WTC11 (cell line): ENCODE data around the gene RHBDL1. TPM values are rescaled to one million over a fixed set of nuclear protein-coding genes. Genes with fewer than 3 reads are reported as not detected.

Experiments
- ATAC-seq: fragments of 200-7000 bp; cut with Tn5 transposase; 2 replicates; pipeline ENCODE4 v1.10.0; 2021; ENCODE audit warnings: mild to moderate bottlenecking, moderate library complexity
- CTCF ChIA-PET: fragments of 300-600 bp; sonication (Branson Sonifier 250); formaldehyde crosslinking; loops from one replicate; lab custom pipeline; 2021; ENCODE audit warnings: antibody characterized with exemption; lab: Charles Lee
- POLR2A ChIA-PET: fragments of 350-600 bp; sonication (Branson Sonifier 250); formaldehyde crosslinking; loops from one replicate; lab custom pipeline; 2021; ENCODE audit warnings: antibody characterized with exemption; lab: Charles Lee
- DNase-seq: peaks from one replicate; pipeline ENCODE4 v3.0.0; 2021; ENCODE audit warnings: low spot score
- H3K27ac Mint-ChIP-seq: 2 replicates; pipeline ENCODE4 v1.8.0; 2021; ENCODE audit warnings: mixed read lengths
- H3K27me3 Mint-ChIP-seq: 2 replicates; pipeline ENCODE4 v1.8.0; 2021; ENCODE audit warnings: low read depth, mild to moderate bottlenecking, moderate library complexity, mixed read lengths
- H3K36me3 Mint-ChIP-seq: 2 replicates; pipeline ENCODE4 v1.8.0; 2021; ENCODE audit warnings: mixed read lengths
- H3K4me1 Mint-ChIP-seq: 2 replicates; pipeline ENCODE4 v1.8.0; 2022; ENCODE audit warnings: mixed read lengths
- H3K4me3 Mint-ChIP-seq: 2 replicates; pipeline ENCODE4 v1.8.0; 2021; ENCODE audit warnings: mild to moderate bottlenecking, moderate library complexity, mixed read lengths
- H3K9me3 Mint-ChIP-seq: 2 replicates; pipeline ENCODE4 v1.8.0; 2021; ENCODE audit warnings: mixed read lengths
- FOXJ3 ChIP-seq: sonication (generic); formaldehyde crosslinking; IDR thresholded peaks from 2 replicates; pipeline ENCODE4 v1.9.0; 2021; ENCODE audit warnings: missing genetic modification reagents, mild to moderate bottlenecking, borderline replicate concordance
- HMGA2 ChIP-seq: fragments of 250-450 bp; sonication (Bioruptor Pico); IDR thresholded peaks from 2 replicates; pipeline ENCODE4 v1.4.0; 2021; ENCODE audit warnings: mild to moderate bottlenecking, moderate library complexity
- IRF2 ChIP-seq: sonication (generic); formaldehyde crosslinking; IDR thresholded peaks from 2 replicates; pipeline ENCODE4 v1.8.0; 2022; ENCODE audit warnings: low read depth, missing genetic modification reagents, borderline replicate concordance
- ZNF263 ChIP-seq: sonication (generic); formaldehyde crosslinking; IDR thresholded peaks from 2 replicates; pipeline ENCODE4 v1.8.1; 2022; ENCODE audit warnings: low read depth, mild to moderate bottlenecking, moderate library complexity, missing genetic modification reagents
- total RNA-seq: library from RNA; stranded (reverse); gene quantifications from 3 replicates; pipeline ENCODE4 v1.2.3, GENCODE V29; 2021
- TF ChIP-seq, protein P1 (sequence below): sonication (generic); formaldehyde crosslinking; IDR thresholded peaks from 2 replicates; pipeline ENCODE4 v1.8.1; 2023; ENCODE audit warnings: mild to moderate bottlenecking, missing genetic modification reagents, borderline replicate concordance
- TF ChIP-seq, protein P2 (sequence below): sonication (generic); formaldehyde crosslinking; conservative IDR thresholded peaks from 2 replicates; pipeline ENCODE4 v1.8.1; 2023; ENCODE audit warnings: mild to moderate bottlenecking, low read depth, missing genetic modification reagents, moderate library complexity
- TF ChIP-seq, protein P3 (sequence below): sonication (generic); formaldehyde crosslinking; IDR thresholded peaks from 2 replicates; pipeline ENCODE4 v1.8.1; 2022; ENCODE audit warnings: low read depth, mild to moderate bottlenecking, moderate library complexity, missing genetic modification reagents, borderline replicate concordance
- TF ChIP-seq, protein P4 (sequence below): sonication (generic); formaldehyde crosslinking; IDR thresholded peaks from 2 replicates; pipeline ENCODE4 v1.8.0; 2022; ENCODE audit warnings: mild to moderate bottlenecking, missing genetic modification reagents
- TF ChIP-seq, protein P5 (sequence below): fragments of 250-450 bp; sonication (Bioruptor Pico); IDR thresholded peaks from 2 replicates; pipeline ENCODE4 v1.9.0; 2021; ENCODE audit warnings: mild to moderate bottlenecking
- TF ChIP-seq, protein P6 (sequence below): sonication (generic); formaldehyde crosslinking; IDR thresholded peaks from 2 replicates; pipeline ENCODE4 v1.8.0; 2023; ENCODE audit warnings: missing genetic modification reagents, mild to moderate bottlenecking, borderline replicate concordance

Gene RHBDL1
- total RNA-seq, 1 experiment from 2014 or later = 8.2 TPM

DNA sequence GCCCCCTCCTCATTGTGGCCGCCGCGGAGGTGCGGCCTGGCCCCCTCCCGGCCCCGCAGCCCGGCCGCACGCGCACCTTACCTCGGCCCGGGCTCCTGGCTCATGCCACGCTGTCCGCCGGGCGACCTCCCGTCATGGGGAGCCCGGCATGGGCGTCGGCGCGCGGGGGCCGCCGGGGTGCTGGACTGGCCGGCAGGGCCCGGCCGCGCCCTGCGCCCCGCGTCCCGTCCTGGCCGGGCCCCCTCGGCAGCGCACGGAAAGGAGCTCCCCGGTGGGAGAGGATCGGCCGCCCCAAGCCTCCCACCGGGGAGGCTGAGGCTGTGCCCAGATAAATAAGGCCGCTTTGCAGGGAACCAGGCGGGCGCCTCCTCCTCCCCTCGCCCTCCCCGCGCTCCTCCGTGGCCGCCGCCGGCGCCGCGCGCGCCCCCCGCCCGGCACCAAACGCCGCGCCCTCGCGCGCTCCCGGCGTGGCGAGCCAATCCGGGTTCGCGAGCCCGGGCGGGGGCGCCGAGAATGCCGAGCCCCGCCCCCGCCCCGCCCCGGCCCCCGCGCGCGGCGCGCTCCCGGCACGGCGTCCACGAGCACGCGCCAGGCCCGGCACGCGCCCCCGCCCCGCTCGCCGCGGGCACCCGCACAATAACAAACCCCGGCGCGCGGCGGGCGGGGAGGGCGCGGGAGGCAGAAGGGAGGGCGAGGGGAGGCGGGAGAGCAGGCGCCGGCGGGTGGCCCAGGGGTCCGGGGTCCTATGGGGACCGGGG, 30.1 kb downstream of the RHBDL1 start, which contains the start of gene FBXL16:
FBXL16 (minus strand) TSS at position 371 of the 758 bp plus-strand sequence. CDS start 8,396 bp downstream, outside the sequence.
- no peak for TF ChIP-seq HMGA2 (CRISPR knock-in tag)
- TF ChIP-seq, protein P1, sequence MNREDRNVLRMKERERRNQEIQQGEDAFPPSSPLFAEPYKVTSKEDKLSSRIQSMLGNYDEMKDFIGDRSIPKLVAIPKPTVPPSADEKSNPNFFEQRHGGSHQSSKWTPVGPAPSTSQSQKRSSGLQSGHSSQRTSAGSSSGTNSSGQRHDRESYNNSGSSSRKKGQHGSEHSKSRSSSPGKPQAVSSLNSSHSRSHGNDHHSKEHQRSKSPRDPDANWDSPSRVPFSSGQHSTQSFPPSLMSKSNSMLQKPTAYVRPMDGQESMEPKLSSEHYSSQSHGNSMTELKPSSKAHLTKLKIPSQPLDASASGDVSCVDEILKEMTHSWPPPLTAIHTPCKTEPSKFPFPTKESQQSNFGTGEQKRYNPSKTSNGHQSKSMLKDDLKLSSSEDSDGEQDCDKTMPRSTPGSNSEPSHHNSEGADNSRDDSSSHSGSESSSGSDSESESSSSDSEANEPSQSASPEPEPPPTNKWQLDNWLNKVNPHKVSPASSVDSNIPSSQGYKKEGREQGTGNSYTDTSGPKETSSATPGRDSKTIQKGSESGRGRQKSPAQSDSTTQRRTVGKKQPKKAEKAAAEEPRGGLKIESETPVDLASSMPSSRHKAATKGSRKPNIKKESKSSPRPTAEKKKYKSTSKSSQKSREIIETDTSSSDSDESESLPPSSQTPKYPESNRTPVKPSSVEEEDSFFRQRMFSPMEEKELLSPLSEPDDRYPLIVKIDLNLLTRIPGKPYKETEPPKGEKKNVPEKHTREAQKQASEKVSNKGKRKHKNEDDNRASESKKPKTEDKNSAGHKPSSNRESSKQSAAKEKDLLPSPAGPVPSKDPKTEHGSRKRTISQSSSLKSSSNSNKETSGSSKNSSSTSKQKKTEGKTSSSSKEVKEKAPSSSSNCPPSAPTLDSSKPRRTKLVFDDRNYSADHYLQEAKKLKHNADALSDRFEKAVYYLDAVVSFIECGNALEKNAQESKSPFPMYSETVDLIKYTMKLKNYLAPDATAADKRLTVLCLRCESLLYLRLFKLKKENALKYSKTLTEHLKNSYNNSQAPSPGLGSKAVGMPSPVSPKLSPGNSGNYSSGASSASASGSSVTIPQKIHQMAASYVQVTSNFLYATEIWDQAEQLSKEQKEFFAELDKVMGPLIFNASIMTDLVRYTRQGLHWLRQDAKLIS (CRISPR knock-in tag) = no peak
- no peak for TF ChIP-seq IRF2 (CRISPR knock-in tag)
- TF ChIP-seq, protein P2, sequence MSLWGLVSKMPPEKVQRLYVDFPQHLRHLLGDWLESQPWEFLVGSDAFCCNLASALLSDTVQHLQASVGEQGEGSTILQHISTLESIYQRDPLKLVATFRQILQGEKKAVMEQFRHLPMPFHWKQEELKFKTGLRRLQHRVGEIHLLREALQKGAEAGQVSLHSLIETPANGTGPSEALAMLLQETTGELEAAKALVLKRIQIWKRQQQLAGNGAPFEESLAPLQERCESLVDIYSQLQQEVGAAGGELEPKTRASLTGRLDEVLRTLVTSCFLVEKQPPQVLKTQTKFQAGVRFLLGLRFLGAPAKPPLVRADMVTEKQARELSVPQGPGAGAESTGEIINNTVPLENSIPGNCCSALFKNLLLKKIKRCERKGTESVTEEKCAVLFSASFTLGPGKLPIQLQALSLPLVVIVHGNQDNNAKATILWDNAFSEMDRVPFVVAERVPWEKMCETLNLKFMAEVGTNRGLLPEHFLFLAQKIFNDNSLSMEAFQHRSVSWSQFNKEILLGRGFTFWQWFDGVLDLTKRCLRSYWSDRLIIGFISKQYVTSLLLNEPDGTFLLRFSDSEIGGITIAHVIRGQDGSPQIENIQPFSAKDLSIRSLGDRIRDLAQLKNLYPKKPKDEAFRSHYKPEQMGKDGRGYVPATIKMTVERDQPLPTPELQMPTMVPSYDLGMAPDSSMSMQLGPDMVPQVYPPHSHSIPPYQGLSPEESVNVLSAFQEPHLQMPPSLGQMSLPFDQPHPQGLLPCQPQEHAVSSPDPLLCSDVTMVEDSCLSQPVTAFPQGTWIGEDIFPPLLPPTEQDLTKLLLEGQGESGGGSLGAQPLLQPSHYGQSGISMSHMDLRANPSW = no peak
- TF ChIP-seq ZNF263 = 0 out of 2 replicates have a peak, but pooled peaks have one; percentile 38
- no peak within 1 kb of the TSS for H3K27ac Mint-ChIP-seq
- no peaks in the 10 kb centered on the region for H3K9me3 Mint-ChIP-seq
- H3K4me1 Mint-ChIP-seq = no peaks in the 10 kb centered on the region
- ChIA-PET CTCF (interaction anchor here (1.3 to 4.5 kb wide), 4 partner anchors 10 to 80 kb away, joined by 5 to 25 read pairs (median 6); partner anchors contain the start of gene METRN), POLR2A (interaction anchor here (0.6 to 1.0 kb wide), 2 partner anchors 10 to 11 kb away, joined by 3 read pairs; no protein-coding TSS in a partner anchor)
- H3K27me3 Mint-ChIP-seq = peaks cover 79% of the 10 kb centered on the region
- ATAC-seq = peak; percentile 11
- H3K36me3 Mint-ChIP-seq = no peaks in the 10 kb centered on the region
- no peak for DNase-seq
- H3K4me3 Mint-ChIP-seq = peak within 1 kb of the TSS; percentile 72

DNA sequence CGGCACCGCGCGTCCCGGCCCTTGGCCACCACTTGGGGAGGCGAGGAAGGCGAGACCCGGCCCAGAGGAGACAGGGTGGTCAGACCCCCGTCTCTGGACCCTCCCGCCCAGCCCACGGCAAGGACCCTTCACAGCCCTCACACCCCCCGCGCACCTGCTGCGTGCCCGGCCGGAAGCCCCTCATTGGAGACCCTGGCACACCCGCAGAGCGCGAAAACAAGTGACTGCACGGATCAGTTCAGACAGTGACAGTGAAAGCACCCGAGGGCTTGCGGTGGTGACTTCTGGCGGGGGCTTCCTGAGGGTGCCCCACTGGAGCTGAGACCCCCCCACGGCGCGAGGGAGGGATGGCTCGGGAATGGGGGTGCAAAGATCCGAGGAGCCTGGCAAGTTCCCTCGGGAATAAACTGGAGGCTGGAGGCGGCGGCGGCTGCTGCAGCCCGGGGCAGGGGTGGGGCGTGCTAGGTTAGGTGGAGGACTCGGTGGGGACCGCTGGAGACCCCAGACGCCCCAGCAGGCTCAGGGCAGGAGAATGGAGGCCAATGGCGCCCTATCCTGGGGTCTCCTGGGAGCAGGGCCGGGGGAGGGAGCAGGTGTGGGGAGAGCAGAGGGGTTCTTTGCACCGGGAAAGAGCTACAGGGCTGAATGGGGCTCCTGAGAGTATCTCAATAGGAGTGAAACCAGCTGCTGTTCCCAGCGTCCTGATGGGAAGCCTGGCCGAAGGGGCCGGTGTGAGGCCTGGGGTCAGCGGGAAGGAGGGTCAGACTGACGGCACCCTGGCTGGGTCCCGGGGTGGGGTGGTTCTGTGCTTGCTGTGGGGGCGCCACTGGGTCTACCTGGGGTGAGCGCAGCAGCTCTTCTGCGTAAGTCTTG, 31.0 kb downstream of the RHBDL1 start:
- ATAC-seq = peak; percentile 13
- Mint-ChIP-seq H3K4me3 (peak overlapping the region; percentile 72), H3K36me3 (no peaks in the 10 kb centered on the region), H3K9me3 (no peaks in the 10 kb centered on the region), H3K27ac (no peak overlapping the region), H3K4me1 (no peaks in the 10 kb centered on the region), H3K27me3 (peaks cover 74% of the 10 kb centered on the region)
- CTCF ChIA-PET = interaction anchor here (0.8 to 3.4 kb wide), 11 partner anchors 9 to 351 kb away, joined by 3 to 23 read pairs (median 7); partner anchors contain the start of genes ANTKMT, CCDC78, CHTF18 and CIAO3
- POLR2A ChIA-PET = interaction anchor here (0.5 to 1.1 kb wide), 4 partner anchors 10 to 540 kb away, joined by 3 read pairs; no protein-coding TSS in a partner anchor
- DNase-seq = no peak
- TF ChIP-seq, protein P3, sequence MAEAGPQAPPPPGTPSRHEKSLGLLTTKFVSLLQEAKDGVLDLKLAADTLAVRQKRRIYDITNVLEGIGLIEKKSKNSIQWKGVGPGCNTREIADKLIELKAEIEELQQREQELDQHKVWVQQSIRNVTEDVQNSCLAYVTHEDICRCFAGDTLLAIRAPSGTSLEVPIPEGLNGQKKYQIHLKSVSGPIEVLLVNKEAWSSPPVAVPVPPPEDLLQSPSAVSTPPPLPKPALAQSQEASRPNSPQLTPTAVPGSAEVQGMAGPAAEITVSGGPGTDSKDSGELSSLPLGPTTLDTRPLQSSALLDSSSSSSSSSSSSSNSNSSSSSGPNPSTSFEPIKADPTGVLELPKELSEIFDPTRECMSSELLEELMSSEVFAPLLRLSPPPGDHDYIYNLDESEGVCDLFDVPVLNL = no peak
- no peak for TF ChIP-seq FOXJ3 (CRISPR knock-in tag)
- TF ChIP-seq ZNF263 = no peak; the same call in 1 of the 2 replicates
- TF ChIP-seq, protein P4, sequence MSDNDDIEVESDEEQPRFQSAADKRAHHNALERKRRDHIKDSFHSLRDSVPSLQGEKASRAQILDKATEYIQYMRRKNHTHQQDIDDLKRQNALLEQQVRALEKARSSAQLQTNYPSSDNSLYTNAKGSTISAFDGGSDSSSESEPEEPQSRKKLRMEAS (CRISPR knock-in tag) = 0 out of 2 replicates have a peak, but pooled peaks have one; percentile 26
- TF ChIP-seq, protein P5, sequence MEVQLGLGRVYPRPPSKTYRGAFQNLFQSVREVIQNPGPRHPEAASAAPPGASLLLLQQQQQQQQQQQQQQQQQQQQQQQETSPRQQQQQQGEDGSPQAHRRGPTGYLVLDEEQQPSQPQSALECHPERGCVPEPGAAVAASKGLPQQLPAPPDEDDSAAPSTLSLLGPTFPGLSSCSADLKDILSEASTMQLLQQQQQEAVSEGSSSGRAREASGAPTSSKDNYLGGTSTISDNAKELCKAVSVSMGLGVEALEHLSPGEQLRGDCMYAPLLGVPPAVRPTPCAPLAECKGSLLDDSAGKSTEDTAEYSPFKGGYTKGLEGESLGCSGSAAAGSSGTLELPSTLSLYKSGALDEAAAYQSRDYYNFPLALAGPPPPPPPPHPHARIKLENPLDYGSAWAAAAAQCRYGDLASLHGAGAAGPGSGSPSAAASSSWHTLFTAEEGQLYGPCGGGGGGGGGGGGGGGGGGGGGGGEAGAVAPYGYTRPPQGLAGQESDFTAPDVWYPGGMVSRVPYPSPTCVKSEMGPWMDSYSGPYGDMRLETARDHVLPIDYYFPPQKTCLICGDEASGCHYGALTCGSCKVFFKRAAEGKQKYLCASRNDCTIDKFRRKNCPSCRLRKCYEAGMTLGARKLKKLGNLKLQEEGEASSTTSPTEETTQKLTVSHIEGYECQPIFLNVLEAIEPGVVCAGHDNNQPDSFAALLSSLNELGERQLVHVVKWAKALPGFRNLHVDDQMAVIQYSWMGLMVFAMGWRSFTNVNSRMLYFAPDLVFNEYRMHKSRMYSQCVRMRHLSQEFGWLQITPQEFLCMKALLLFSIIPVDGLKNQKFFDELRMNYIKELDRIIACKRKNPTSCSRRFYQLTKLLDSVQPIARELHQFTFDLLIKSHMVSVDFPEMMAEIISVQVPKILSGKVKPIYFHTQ (CRISPR knock-in tag) = no peak
- TF ChIP-seq, protein P6, sequence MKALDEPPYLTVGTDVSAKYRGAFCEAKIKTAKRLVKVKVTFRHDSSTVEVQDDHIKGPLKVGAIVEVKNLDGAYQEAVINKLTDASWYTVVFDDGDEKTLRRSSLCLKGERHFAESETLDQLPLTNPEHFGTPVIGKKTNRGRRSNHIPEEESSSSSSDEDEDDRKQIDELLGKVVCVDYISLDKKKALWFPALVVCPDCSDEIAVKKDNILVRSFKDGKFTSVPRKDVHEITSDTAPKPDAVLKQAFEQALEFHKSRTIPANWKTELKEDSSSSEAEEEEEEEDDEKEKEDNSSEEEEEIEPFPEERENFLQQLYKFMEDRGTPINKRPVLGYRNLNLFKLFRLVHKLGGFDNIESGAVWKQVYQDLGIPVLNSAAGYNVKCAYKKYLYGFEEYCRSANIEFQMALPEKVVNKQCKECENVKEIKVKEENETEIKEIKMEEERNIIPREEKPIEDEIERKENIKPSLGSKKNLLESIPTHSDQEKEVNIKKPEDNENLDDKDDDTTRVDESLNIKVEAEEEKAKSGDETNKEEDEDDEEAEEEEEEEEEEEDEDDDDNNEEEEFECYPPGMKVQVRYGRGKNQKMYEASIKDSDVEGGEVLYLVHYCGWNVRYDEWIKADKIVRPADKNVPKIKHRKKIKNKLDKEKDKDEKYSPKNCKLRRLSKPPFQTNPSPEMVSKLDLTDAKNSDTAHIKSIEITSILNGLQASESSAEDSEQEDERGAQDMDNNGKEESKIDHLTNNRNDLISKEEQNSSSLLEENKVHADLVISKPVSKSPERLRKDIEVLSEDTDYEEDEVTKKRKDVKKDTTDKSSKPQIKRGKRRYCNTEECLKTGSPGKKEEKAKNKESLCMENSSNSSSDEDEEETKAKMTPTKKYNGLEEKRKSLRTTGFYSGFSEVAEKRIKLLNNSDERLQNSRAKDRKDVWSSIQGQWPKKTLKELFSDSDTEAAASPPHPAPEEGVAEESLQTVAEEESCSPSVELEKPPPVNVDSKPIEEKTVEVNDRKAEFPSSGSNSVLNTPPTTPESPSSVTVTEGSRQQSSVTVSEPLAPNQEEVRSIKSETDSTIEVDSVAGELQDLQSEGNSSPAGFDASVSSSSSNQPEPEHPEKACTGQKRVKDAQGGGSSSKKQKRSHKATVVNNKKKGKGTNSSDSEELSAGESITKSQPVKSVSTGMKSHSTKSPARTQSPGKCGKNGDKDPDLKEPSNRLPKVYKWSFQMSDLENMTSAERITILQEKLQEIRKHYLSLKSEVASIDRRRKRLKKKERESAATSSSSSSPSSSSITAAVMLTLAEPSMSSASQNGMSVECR (CRISPR knock-in tag) = no peak
